Measurements from ENCODE around the gene C2CD4C.

- TF ChIP-seq POLR2A (IDR thresholded peaks at IDR 0.05) (no peak), POLR2AphosphoS5 (IDR thresholded peaks at IDR 0.05; ENCODE audit: insufficient read depth in 1 of 2, low read depth in 1 of 2) (no peak)
- TF ChIP-seq, protein P1, sequence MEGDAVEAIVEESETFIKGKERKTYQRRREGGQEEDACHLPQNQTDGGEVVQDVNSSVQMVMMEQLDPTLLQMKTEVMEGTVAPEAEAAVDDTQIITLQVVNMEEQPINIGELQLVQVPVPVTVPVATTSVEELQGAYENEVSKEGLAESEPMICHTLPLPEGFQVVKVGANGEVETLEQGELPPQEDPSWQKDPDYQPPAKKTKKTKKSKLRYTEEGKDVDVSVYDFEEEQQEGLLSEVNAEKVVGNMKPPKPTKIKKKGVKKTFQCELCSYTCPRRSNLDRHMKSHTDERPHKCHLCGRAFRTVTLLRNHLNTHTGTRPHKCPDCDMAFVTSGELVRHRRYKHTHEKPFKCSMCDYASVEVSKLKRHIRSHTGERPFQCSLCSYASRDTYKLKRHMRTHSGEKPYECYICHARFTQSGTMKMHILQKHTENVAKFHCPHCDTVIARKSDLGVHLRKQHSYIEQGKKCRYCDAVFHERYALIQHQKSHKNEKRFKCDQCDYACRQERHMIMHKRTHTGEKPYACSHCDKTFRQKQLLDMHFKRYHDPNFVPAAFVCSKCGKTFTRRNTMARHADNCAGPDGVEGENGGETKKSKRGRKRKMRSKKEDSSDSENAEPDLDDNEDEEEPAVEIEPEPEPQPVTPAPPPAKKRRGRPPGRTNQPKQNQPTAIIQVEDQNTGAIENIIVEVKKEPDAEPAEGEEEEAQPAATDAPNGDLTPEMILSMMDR (IDR thresholded peaks at IDR 0.05), result no peak
Observed at GRCh38 chr19:410243-410781, 1.4 kb upstream of the C2CD4C start.
